Lower leg skin (tissue), 4 donors: ENCODE measurements around the gene IGSF21. TPM values are rescaled to one million over a fixed set of nuclear protein-coding genes. Genes with fewer than 3 reads are reported as not detected.

Experiments
- DNase-seq, 2 donors: peaks; one replicate each; pipeline ENCODE4 v3.0.0-alpha.2; 2019; ENCODE audit warnings: low spot score in 2 of 2
- H3K4me3 ChIP-seq: fragments of 200-600 bp; sonication (generic); 2 replicates; pipeline ENCODE4 v1.5.1; 2017; ENCODE audit warnings: mild to moderate bottlenecking, low read depth; ENCODE audit not compliant: poor library complexity, severe bottlenecking
- POLR2A ChIP-seq, 2 donors: fragments of 450-650 bp; IDR thresholded peaks; one replicate each; pipeline ENCODE4 v1.6.1; 2016 to 2017; ENCODE audit warnings: antibody characterized with exemption in 2 of 2, mild to moderate bottlenecking in 1 of 2, moderate library complexity in 1 of 2
- WGBS, 2 donors: methylation state at CpG; one replicate each; pipeline ENCODE4 v1.1.5; 2018; 5-methylcytosine and 5-hydroxymethylcytosine counted together
- intact Hi-C: fragments of 100-400 bp; cut with DNase I; formaldehyde crosslinking; loops from one replicate; pipeline ENCODE4 v1.15.0; 2023; ENCODE audit warnings: low total_unique reads
- total RNA-seq, 4 donors: library from RNA; depleted of rRNA; stranded (reverse); fragments of >200 nt; gene quantifications; one replicate each; pipeline ENCODE4 v1.1.0, GENCODE V29; 2016
- TF ChIP-seq, protein P1 (sequence below), 3 donors: fragments of 450-650 bp; IDR thresholded peaks; one replicate each; pipeline ENCODE4 v1.5.1; 2016; ENCODE audit warnings: antibody characterized with exemption in 3 of 3, mild to moderate bottlenecking in 3 of 3, moderate library complexity in 2 of 3

Gene IGSF21
- total RNA-seq, 4 donors from 2014 or later, result 0.66 to 3.0 (median 1.3) TPM

GRCh38 chr1:18262726-18263125 is 155.1 kb downstream of the IGSF21 start:
- intact Hi-C loops, result no loop called here
- TF ChIP-seq, protein P1, sequence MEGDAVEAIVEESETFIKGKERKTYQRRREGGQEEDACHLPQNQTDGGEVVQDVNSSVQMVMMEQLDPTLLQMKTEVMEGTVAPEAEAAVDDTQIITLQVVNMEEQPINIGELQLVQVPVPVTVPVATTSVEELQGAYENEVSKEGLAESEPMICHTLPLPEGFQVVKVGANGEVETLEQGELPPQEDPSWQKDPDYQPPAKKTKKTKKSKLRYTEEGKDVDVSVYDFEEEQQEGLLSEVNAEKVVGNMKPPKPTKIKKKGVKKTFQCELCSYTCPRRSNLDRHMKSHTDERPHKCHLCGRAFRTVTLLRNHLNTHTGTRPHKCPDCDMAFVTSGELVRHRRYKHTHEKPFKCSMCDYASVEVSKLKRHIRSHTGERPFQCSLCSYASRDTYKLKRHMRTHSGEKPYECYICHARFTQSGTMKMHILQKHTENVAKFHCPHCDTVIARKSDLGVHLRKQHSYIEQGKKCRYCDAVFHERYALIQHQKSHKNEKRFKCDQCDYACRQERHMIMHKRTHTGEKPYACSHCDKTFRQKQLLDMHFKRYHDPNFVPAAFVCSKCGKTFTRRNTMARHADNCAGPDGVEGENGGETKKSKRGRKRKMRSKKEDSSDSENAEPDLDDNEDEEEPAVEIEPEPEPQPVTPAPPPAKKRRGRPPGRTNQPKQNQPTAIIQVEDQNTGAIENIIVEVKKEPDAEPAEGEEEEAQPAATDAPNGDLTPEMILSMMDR (IDR thresholded peaks at IDR 0.05), result no peak
- TF ChIP-seq POLR2A (IDR thresholded peaks at IDR 0.05), result no peak
- 17 to 20% methylated on average over 6 of the region's 6 CpGs for WGBS, 2 donors

DNA sequence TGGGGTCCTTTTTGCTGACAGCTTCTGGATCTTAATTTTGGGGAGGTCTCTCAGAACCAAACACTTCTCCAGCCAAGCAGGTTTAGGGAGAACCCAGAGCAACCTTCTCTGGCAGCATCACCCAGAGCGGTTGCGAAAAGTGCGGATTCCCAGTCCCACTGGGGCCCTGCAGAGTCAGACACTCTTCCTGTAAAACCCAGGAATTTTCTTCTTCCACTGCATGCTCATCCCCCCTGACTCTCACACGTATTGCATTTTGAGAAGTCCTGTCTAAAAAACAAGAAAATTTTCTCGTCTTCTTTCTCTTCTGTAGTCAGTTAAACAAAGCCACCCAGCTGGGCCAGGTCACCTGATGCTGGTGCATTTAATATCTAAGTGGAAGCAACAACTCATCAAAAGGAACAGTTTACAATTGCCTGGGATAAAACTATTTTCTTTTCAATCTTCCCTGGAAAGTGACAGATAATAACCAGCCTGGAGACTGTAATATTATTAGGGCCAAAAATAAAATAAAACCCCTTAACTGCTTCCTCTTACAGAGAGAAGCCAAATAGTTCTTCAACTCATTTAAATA is 156.0 kb downstream of the IGSF21 start:
- no peak for TF ChIP-seq POLR2A (IDR thresholded peaks at IDR 0.05)
- TF ChIP-seq, protein P1 (IDR thresholded peaks at IDR 0.05), result no peak
- no peak for DNase-seq
- WGBS, 2 donors, result 57 to 67% methylated on average over 5 of the region's 5 CpGs
- intact Hi-C loops, result no loop called here
- H3K4me3 ChIP-seq, result no peak overlapping the region

More at GRCh38 chr1:18262726-18263125, 155.1 kb downstream of the IGSF21 start:
- no peak for DNase-seq
- H3K4me3 ChIP-seq, result no peak overlapping the region

- TF ChIP-seq, protein P1 (IDR thresholded peaks at IDR 0.05), result no peak
- no peak for TF ChIP-seq POLR2A (IDR thresholded peaks at IDR 0.05)
- no peak for DNase-seq
- intact Hi-C loops, result no loop called here
- no peak overlapping the region for H3K4me3 ChIP-seq
- 66 to 77% methylated on average over 6 of the region's 6 CpGs for WGBS, 2 donors
These were observed 156.9 kb downstream of the IGSF21 start for GRCh38 chr1:18264450-18265039.

- H3K4me3 ChIP-seq, result no peak overlapping the region
- 66 to 75% methylated on average over 9 of the region's 9 CpGs for WGBS, 2 donors
- intact Hi-C loops, result no loop called here
- DNase-seq, result no peak
- TF ChIP-seq, protein P1 (IDR thresholded peaks at IDR 0.05), result no peak
- TF ChIP-seq POLR2A (IDR thresholded peaks at IDR 0.05), result no peak
These were observed 158.0 kb downstream of the IGSF21 start for GRCh38 chr1:18265641-18266040.

DNA sequence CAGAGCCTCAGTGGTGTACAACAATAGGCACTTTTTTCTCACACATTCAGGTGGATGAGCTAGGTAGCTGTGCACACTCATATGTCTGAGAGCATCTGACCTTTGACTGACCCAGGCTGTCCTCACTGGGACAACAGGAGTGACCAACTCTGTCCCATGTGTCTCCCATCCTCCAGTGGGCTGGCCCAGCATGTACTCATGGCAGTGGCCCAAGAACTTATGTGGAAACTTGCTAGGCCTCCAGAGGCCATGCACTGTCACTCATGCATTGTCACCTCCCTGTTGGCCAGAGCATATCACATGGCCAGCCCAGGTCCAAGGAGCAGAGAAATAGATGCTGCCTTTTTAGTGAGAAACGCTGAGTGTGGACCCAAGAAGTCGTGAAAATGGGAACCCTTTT is 158.8 kb downstream of the IGSF21 start:
- DNase-seq, result no peak
- TF ChIP-seq POLR2A (IDR thresholded peaks at IDR 0.05), result no peak
- TF ChIP-seq, protein P1 (IDR thresholded peaks at IDR 0.05), result no peak
- no peak overlapping the region for H3K4me3 ChIP-seq
- intact Hi-C loops, result no loop called here
- WGBS, 2 donors, result 85 to 100% methylated on average over 2 of the region's 2 CpGs

DNA sequence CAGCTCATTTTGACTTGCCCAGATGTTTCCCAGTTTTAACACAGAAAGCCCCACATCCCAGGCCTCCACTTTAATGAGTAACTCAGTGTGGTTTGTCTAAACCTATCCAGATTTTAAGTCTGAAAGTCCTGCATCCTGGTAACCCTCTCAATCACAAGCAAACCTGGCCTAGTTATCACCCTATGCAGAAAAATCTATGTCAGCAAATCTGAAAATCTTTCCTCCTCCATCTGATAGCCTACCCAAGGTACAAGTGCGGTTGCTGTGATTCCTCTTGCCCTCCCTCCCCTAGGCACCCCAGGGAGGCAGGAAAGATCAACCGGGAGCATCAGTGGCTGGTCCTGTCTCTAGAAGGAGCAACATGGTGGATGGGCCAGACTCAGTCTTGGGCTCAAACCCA is 163.7 kb downstream of the IGSF21 start:
- TF ChIP-seq POLR2A (IDR thresholded peaks at IDR 0.05), result no peak
- TF ChIP-seq, protein P1 (IDR thresholded peaks at IDR 0.05), result no peak
- WGBS, 2 donors, result 96 to 100% methylated on average over 2 of the region's 2 CpGs

More for the DNA sequence above, 163.7 kb downstream of the IGSF21 start:
- no peak overlapping the region for H3K4me3 ChIP-seq
- intact Hi-C loops, result no loop called here
- DNase-seq, result no peak
